Stimulated activated CD4-positive, alpha-beta T cell treated with anti-CD3 and anti-CD28 coated beads, Interleukin-15, amount 100 ng/mL, for 48 hours (primary cell): ENCODE results near the gene GLCCI1.
"Not testable (repeated sequence)": the region's sequence is repeated elsewhere in the genome, so short reads cannot be mapped to it uniquely, and the experiment has no call there.

Experiments
- DNase-seq, 2 donors: peaks; one replicate each; pipeline ENCODE4 v3.0.0-alpha.2; 2020; ENCODE audit warnings: low read depth in 2 of 2

The GLCCI1 gene

DNA sequence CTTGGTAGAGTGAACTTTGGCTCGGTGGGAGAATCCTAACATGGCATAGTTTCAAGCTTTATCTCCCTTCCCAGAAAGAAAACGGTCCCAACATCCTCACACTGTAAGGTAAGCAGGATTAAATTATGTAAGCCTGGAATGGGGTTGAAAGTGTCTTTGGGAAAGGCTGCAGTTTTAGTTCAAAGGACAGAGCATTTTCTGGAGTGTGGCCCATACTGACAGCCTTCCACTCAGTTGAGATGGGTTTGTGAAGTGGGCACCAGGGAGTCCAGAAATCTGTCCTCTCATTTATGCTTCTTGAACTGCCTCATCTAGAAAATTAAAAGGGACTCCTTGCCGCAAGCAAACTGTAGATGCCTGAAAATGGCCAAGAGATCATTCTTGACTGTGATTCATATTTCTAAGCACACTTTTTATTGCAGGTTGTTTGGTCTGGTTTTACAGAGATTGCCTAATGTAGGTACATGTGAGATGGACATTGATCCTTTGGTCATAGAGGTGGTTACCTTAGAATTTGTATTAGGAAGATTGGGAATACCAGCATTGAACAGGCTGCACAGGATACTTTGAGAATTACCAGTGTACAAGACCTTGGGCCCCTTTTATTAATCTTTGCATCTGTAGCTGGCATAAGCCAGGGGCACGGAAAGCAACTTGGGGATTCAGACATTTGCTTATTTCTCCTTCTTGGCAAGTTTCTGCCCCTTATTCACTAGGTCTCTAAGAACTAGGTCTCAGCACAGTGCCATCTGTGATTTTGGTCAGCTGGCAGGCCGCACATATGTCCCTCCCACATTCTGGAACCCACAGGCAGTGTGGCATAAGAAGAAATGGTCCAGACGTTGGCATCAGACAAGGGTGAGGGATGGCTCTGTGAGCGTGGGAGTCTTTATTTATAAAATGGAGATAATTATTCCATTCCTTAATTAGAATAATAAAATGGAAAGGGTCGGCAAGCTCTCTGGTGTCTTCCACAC lies 125.9 kb downstream of the GLCCI1 start:
- no peak for DNase-seq

DNA sequence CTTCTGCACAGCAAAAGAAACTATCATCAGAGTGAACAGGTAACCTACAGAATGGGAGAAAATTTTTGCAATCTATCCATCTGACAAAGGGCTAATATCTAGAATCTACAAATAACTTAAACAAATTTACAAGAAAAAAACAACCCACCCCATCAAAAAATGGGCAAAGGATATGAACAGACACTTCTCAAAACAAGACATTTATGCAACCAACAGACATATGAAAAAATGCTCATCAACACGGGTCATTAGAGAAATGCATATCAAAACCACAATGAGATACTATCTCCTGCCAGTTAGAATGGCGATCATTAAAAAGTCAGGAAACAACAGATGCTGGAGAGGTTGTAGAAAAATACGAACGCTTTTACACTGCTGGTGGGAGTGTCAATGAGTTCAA lies 132.7 kb downstream of the GLCCI1 start:
- not testable (repeated sequence) for DNase-seq

GRCh38 chr7:8103282-8103681 lies 134.7 kb downstream of the GLCCI1 start:
- DNase-seq: no peak

DNA sequence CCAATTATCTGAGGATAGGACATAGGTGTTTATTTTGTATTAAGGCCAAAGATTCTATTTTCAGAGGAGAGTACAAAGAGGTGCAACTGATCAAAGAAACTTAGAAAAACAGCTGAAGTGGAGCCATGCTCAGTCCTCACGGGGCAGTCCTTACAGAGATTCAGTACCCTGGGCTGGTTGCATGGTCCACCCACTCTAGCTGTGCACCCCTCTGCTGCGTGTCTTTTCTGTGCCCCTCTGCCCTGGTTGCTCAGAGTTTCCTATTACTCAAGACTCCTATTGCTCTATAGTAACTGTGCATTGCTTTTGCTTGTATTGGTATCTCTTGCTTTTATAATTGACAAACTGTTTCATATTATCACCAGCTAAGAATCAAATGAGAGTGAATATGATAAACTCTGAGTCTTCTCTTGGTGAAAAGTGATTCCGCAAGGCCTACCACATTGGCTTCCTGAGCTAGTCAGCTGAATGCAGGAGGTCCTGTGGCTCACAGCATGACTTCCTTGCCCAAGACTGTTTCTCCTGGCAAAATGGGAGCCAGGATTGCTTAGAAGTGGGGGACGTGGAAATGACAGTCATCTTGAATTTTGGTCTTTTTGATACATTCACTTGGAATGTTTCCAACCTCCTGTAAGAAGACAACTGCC lies 137.0 kb downstream of the GLCCI1 start:
- no peak for DNase-seq

- no peak for DNase-seq
These were observed 140.8 kb downstream of the GLCCI1 start for GRCh38 chr7:8109196-8110022.

- no peak for DNase-seq
These were observed 142.8 kb downstream of the GLCCI1 start for GRCh38 chr7:8111282-8111960.

DNA sequence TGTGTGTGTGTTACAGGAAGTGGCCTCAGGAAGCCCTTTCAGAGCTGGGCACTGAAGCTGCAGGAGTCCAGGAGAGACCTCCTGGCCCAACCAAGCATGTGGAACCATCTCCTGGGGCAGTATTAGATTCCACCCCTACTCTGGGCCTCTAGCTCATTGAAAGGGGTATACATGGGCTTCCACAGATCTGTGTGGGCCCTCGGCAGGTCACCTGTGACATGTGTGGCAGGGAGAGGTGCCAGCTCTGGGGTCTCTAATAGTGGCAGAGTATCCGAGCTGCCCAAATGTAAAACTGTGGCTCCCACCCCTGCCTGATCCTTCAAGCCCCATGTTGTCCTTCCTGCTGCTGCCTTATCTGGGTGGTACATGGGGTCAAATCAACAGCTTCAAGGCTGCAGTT lies 144.1 kb downstream of the GLCCI1 start:
- DNase-seq: no peak

DNA sequence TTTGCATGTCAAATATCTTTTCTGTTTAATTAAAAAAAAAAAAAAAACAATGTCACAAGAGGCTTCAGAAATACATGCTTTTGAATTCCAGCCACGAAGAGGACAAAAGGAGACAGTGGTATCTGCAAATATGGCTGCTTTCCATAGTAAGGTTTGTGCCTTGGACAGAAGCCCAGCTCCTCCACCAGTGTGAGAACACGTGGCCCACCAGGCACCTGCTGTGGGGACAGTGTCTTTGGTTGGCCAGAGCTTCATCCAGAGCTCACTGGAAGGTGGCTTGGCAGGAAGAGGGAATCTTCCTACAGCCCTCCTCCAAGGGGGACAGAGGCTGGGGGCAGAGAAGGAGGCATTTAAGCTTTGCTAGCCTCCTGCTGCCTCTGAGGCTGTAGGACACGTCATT lies 144.6 kb downstream of the GLCCI1 start:
- no peak for DNase-seq

GRCh38 chr7:8114175-8114574 lies 145.6 kb downstream of the GLCCI1 start:
- no peak for DNase-seq

- DNase-seq: no peak
These were observed 147.2 kb downstream of the GLCCI1 start for GRCh38 chr7:8115547-8116402.

DNA sequence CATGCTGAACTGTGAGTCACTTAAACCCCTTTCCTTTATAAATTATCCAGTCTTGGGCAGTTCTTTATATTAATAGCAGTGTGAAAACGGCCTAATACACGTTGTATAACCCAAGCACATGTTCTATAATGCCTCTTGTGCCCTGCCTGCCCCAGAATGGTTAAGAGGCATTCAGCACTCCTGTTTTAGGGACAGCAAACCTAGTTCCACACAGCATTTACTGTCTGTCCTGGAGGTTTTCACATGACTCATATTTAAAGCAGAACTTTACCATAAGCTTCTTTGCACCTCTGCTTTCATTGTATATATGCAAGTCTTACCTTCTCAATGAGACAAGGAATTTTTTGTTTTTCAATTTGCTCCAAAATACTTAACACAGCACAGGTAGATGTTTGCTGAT lies 148.6 kb downstream of the GLCCI1 start:
- DNase-seq: no peak

GRCh38 chr7:8119262-8119661 lies 150.7 kb downstream of the GLCCI1 start:
- DNase-seq: no peak

- no peak for DNase-seq
These were observed 151.9 kb downstream of the GLCCI1 start for GRCh38 chr7:8120390-8121058.

DNA sequence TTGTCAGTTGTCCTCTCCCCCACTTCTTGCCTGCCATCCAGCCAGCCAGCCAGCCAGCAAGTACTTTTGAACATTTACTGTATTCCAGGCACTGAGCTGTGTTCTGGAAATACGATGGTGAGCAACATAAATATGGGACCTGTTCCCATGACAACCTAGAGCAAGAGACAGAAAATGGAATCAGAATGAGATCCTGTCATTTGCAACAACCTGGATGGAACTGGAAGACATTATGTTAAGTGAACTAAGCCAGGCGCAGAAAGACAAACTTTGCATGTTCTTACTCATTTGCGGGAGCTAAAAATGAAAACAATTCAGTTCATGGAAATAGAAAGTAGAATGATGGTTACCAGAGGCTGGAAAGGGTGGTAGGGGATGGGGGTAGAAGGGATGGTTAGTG lies 152.6 kb downstream of the GLCCI1 start:
- DNase-seq: no peak

DNA sequence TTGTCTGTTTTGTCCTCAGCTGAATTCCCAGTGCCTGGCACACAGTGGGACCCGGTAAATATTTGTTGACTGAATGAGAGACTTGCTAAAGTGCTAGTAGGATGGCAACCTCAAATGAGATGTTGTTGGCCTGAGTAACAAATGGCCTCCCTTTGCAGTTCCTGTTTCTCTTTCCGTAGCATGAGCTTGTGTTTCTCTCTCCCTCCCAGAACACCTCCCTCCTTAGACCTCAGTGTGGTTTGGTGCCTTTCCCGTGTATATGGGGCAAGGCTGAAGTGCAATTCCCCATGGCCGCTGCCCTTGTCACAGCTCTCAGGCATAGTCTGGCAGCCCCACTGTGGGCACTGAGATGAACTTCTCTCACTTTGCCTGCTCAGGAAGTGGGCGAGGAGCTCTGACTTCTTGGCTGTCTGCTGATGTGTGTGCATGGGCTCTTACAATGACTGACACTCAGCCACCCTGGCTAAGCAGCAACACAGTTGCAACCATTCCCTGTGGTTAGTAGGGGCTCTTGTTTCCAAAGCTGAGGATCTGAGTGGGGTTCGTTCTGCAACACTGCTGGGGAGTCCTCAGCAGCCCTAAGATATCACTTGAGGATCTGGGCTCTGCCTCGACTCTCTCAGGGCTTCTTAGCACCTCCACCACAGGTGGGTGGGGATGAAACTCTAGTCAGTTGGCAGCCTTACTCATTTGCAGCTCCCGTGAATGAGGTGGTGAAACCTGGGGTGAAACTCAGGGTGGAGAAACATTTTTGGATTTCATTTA lies 157.3 kb downstream of the GLCCI1 start:
- peak; percentile 67 to 76 for DNase-seq

DNA sequence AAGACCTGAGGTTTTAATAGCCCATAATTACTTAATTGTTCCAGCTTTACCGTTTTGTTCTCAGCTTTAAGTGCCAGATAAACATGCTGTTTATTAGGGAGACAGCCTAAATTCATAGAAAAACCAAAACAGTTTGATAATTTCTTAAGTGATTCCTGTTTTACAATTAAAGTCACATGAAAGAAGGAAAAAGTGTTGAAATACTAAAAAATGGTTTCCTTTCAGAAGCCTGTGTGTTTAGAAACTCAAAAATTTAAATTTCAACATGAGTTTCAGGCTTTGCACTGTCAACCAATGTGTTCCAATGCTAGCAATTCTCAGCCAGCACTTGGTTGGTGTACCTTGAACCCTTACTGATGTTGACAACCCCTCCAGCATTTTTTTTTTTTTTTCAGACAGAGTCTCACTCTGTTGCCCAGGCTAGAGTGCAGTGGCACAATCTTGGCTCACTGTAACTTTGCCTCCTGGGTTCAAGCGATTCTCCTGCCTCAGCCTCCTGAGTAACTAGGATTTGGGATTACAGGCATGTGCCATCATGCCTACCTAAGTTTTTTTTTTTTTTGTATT lies 158.1 kb downstream of the GLCCI1 start:
- DNase-seq: no peak

GRCh38 chr7:8128449-8129317 lies 160.1 kb downstream of the GLCCI1 start:
- no peak for DNase-seq

DNA sequence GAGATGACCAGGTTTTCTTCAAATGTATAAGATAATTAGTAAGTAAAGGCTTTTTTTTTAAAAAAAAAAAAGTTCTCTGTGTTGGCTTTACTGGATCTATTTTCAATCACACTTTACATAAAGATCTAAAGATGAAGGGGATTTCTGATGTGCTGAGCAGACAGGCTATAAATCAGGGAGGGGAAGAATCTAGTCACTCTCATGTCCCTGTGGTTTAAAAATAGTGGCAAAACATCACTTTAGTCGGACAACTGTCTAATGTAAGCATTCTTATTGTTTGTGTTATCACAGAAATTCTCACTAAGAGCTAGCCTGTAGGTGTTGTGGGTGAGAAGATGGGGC lies 160.7 kb downstream of the GLCCI1 start:
- DNase-seq: no peak
